GM21529 (cell line): ENCODE results near the gene CNN2.
"Not testable (repeated sequence)": the region's sequence is repeated elsewhere in the genome, so short reads cannot be mapped to it uniquely, and the experiment has no call there.

Experiments used
- ATAC-seq: cut with Tn5 transposase; IDR thresholded peaks from one replicate; pipeline ENCODE4 v1.9.1; 2021; ENCODE audit not compliant: unreplicated experiment

The CNN2 gene

GRCh38 chr19:1010586-1011510, 15.6 kb upstream of the CNN2 start:
- ATAC-seq, result no peak

GRCh38 chr19:1011831-1012333, 14.5 kb upstream of the CNN2 start:
- no peak for ATAC-seq

- no peak for ATAC-seq
These were observed 14.1 kb upstream of the CNN2 start for GRCh38 chr19:1012334-1012733.

- ATAC-seq, result no peak
These were observed 13.2 kb upstream of the CNN2 start for GRCh38 chr19:1013218-1013617.

- no peak for ATAC-seq
These were observed 12.0 kb upstream of the CNN2 start for GRCh38 chr19:1014161-1015060.

GRCh38 chr19:1015061-1015781, 11.2 kb upstream of the CNN2 start:
- ATAC-seq, result no peak

GRCh38 chr19:1015782-1016646, 10.4 kb upstream of the CNN2 start:
- no peak for ATAC-seq

- ATAC-seq, result no peak
These were observed 9.7 kb upstream of the CNN2 start for GRCh38 chr19:1016647-1017114.

GRCh38 chr19:1017115-1017905, 9.1 kb upstream of the CNN2 start:
- ATAC-seq, result no peak

- no peak for ATAC-seq
These were observed 8.5 kb upstream of the CNN2 start for GRCh38 chr19:1017906-1018305.

- ATAC-seq, result no peak
These were observed 8.0 kb upstream of the CNN2 start for GRCh38 chr19:1018393-1018792.

GRCh38 chr19:1018932-1019615, 7.3 kb upstream of the CNN2 start:
- no peak for ATAC-seq

GRCh38 chr19:1019616-1019961, 6.8 kb upstream of the CNN2 start:
- ATAC-seq, result no peak

- no peak for ATAC-seq
These were observed 6.2 kb upstream of the CNN2 start for GRCh38 chr19:1019980-1020867.

GRCh38 chr19:1020868-1021425, 5.5 kb upstream of the CNN2 start, which contains the start of gene TMEM259:
TSS of gene TMEM259 (minus strand) at chr19:1021123. CDS start at chr19:1020996, 127 bp downstream.
- peak; percentile 60 for ATAC-seq

GRCh38 chr19:1023883-1024188, 2.6 kb upstream of the CNN2 start:
- ATAC-seq, result not testable (repeated sequence)

GRCh38 chr19:1025080-1025479, 1.3 kb upstream of the CNN2 start:
- not testable (repeated sequence) for ATAC-seq
